SK-N-SH treated with all-trans-retinoic acid at 6 μM for 48 hours (cell line): ENCODE data around the gene GRIK5.

ENCODE experiments used
- SNAI2 ChIP-seq: fragments of 250-450 bp; sonication (Bioruptor Pico); IDR thresholded peaks from 2 replicates; pipeline ENCODE4 v1.5.0; 2020; ENCODE audit warnings: mild to moderate bottlenecking, moderate library complexity
- TCF4 ChIP-seq: fragments of 250-450 bp; sonication (Bioruptor Pico); IDR thresholded peaks from 2 replicates; pipeline ENCODE4 v1.8.0; 2021; ENCODE audit warnings: mild to moderate bottlenecking, moderate library complexity, borderline replicate concordance

DNA sequence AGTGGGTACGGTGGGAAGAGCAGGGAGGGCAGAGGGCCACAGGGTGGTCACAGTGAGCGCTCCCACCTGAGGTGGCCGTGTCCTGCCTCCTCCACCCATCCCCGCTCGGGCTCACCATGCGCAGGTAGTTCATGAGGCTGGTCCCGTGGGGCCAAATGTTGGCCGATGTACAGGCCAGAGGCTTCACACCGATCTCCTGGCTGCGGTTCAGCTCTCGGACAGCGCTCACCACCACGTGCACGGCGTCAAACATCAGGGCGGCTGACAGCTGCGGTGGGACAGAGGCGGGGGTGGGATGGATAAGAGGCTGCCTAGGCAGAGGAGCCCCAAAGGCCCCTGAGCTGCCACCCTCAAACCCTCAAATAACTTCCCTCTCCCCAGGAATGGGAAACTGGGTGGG, 15.8 kb downstream of the GRIK5 start:
- TF ChIP-seq SNAI2 (CRISPR knock-in tag), result no peak
- TF ChIP-seq TCF4 (CRISPR knock-in tag), result no peak
